Left colon (tissue), 2 donors: Measurements from ENCODE around the gene HLA-DMB. TPM values are rescaled to one million over a fixed set of nuclear protein-coding genes. Genes with fewer than 3 reads are reported as not detected.

Source experiments
- ATAC-seq: fragments of 200-7000 bp; cut with Tn5 transposase; one replicate; pipeline ENCODE4 v1.9.1; 2020; ENCODE audit warnings: mild to moderate bottlenecking, moderate library complexity
- DNase-seq, 2 donors: peaks; one replicate each; pipeline ENCODE4 v3.0.0-alpha.2; 2020
- intact Hi-C, 2 donors: fragments of 100-400 bp; cut with DNase I in 1 of 2; cut with micrococcal nuclease in 1 of 2; formaldehyde crosslinking; loops; one replicate each; pipeline versions ENCODE4 v1.11.2 to v1.14.0; 2022; cut with DNase I, micrococcal nuclease
- total RNA-seq, 2 donors: library from RNA; stranded (reverse); fragmentation: NEBNext Ultra II Directional; extraction: Animal tissue kit (Norgen Biotek cat#: 25700); gene quantifications; one replicate each; pipeline ENCODE4 v1.2.1, GENCODE V29; 2021
- donor health status: DM: no; HTN: no; CAD: no.
- donor health status: DM: yes; HTN: yes; CAD: no.

The HLA-DMB gene
- total RNA-seq, 2 donors from 2014 or later = 4.0 to 21.3 TPM

DNA sequence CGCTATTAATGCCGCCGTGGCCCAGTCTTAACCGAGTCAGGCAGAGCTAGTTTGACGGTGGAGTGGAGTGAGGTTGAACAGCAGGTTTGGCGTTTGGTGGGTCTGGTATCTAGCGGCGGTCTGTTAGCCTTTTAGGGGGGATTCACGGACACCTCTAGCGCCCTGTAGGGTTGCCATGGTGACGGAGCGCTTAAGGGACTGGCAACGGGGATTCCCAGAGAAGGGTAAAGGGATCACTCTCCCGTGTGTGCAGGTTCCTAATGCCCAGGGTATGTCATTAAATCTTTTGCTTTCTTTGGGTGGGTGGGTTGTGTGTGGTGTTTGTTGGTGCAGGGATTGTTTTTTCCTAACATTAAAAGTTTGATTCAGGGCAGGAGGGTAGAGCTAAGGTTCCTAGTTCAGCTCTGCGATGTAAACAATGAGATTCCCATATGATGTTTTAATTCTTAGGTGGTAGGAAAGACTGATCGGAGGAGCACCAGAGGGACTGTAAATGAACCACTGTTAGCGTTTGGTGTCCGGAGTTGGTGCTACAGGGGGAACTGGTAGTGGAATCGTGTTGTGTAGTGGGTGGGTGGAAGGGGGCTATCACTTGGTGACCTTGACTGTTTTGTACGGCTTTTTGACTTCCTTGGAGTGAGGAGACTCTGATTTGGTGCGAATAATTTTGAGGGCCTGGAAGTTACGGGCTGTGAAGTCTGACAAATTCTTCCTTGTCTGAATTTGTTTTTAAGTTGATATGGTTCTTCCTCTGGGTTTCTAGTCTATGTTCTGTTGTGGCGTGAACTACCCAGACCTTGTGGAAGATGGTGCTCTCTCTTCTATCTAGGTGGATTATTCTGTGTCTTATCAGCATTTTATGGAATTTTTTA lies 32.6 kb upstream of the HLA-DMB start:
- DNase-seq (peak; percentile 55 to 56), ATAC-seq (no peak)
- intact Hi-C loops = no loop called here

DNA sequence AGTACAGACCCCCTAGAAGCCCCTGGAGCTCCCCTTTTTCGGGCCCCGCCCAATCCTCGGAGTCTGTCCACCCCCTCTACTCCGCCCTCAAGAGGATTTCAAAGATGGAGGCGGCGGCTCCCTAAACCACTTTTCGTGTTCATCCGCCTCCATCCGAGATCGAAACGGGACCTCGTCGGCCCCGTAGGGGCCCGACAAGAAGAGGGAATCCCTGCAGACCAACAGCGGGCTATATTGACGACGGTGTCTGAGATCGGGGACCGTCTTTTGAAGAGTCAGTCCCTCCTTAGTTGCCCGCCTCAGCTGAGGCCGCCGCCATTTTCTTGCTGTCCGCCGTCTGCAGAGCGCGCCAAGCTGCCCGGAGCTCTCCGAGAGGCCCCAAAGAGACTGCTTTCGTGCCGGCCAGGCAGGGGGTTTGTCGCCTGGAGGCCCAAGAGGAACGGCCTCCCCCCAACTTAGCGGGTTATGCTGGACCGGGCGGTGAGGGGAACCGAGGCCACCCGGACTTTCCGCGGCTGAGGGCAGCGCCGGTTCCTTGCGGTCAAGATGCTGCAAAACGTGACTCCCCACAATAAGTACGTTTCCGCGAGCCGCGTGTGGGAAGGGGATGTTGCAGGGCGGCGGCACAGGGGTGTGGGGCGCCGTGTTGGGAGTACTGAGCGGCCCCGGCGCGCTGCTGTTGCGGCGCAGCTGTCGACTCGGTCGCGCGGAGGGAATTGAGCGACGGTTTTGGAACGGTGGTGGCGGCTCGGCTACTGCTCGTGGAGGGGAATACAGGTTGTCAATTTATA lies 31.7 kb upstream of the HLA-DMB start:
- ATAC-seq (peak; percentile 4), DNase-seq (peak; percentile 46 to 66)
- intact Hi-C loops = no loop called here

DNA sequence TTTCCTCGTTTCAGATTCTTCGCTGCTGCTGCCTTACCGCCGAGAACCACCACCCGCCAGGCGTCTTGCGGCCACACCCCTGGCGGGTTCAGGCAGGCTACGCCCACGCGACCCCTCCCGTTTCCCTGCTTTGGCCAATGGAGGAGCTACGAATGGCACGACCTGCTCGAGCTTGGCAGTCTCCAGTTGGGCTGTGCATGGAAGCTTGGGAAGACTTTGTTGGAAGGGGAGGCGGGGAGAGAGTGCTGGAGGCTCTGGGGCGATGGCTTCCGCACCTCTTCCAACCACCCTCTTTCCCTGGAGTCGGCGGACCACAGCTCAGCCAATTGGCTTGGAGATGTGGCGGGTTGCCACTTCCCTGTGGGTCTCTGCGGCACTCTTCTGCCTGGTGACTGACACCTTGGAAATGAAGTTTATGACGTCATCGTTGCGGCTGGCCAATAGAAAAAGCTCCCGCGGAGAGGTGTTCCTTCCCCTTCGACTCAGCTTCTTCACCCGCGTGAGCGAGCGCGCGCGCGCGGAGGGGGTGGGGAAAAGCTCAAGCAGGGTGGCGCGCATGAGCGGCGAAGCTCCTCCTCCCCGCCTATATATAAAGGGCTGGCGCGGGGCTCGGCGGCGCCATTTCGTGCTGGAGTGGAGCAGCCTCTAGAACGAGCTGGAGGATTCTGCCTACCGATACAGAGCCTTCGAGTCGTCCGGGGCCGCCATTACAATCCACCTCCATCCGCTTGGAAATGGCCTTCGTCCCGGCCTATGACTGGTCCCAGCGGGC lies 30.9 kb upstream of the HLA-DMB start:
- ATAC-seq (peak; percentile 53), DNase-seq (peak; percentile 99)
- intact Hi-C loops = no loop called here

DNA sequence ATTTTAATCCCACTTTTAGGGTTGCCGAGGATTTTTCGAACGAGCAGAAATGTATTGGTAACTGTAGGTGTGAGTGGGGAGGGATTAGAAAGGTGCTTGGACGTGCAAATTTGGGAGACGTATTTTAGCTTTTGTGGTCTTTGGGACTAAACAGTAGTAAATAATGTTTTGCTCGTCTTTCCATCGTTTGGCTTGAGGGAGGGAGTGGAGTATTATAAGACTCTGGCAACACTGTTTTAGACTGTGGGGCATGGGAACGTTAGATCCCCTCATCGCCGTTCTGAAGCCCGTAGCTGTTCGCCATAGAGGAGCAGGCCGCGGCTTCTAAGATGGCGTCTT lies 30.4 kb upstream of the HLA-DMB start:
- DNase-seq (no peak), ATAC-seq (no peak)
- intact Hi-C loops = no loop called here

DNA sequence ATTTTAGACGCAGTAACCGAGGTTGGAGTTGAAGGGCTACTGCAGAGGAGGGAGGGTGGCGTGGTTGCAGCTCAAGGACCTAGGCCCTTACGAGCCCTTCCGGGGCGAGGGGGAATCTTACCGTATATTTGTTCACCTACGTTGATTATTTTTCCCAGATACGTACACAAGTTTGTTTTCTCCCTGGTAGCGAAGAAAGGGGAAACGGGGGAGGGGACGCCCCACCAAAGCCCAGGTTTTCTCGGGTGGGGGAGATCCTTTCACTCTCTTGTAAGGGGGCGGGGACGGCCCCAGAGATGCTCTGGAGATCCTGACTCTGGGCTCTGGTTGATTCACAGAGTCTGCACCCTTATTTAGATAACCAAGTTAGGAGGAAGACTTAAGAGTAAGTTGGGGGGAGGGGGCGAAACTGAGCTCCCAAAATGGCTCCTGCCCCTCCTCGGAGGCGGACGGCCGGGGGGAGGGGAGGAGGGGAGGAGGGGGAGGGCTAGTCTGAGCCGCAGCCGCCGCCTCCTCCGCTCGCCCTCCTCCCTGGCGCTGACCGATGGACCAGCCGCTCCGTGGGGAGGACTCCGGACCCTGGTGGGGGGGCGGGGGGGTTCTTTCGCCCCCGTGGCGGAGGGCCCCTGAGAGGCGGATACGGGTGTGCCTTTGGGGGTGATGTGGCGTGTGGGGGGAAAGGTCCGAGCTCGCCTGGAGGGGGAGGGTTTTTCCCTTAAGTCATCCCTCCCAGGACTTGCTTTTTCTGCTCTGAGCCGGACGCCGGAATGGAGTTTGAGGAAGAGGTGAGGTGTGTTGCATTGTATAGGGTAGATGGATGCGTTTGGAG lies 29.8 kb upstream of the HLA-DMB start:
- intact Hi-C loops = no loop called here
- DNase-seq = peak; percentile 89 to 93
- peak; percentile 39 for ATAC-seq

DNA sequence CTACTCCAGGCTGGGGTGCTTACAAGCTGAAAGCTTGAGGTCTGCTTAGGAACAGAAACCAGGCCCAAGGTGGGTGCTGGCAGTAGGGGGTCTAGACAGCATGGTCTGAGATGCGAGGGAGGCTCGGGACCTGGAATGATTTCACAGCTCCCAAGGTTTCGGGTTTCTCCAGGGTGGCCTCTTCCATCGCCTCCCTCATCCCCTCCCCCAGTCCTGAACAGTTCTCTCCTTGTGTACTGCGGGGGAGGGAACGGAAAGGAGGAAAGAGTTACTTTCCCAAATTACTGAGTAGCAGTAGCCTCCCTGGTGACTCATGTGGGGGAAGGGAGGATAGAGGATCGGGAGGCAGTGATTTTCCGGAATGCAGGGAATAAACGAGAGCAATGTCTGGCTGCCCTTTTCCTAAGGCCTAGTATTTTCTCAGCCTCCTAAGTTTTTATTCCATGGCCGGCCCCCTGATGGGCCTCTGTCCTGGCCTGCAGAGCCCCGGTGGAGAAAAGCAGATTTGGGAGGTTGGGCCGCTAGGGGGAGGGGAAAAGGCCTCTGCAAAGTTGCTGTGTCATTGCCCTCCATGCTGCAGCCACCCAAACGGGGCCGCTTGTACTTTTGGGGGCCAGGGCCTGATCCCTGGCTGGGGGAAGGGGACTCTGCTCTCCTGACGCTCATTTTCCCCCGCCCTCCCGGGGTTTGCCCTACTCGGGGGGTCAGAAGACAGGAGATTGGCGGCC lies 29.0 kb upstream of the HLA-DMB start:
- DNase-seq (peak; percentile 77 to 81), ATAC-seq (peak; percentile 7)
- intact Hi-C loops = no loop called here

DNA sequence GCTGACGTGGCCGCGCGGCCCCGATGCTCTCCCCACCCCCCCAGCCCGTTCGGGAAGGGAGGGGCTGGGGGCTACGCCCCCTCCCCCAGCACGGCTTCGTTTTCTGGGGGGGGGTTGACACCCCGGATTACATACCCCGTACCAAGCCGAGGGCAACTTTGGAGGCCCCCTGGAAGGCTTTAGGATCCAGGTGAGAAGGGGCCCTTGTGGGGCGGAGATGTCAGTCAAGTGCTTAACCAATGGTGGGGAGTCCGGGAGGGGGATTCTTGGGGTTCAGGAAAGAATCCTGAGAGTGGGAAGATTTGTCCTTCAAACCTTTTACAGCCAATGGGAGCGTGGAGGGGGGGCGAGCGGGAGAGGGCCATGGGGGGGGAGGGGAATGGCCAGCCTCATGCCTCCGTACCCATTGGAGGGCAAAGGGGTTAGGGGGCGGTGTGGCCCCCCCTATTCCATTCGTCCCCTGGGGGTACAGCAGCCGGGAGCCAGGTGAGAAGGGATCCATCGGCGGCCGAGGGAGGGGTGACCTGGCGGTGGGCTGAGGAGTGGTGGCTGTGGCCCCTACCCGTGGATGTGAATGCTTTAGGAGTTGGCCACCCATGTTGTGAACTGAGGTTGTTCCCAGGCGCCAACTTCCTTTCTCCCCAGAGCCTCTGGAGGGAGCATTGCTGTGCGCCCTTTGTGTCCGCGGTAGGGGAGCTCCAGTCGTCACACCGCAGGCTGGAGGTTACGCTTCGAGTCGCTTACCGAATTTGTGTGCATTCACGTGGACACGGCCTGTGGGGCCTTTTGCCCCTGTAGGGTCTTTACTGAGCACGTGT lies 28.2 kb upstream of the HLA-DMB start:
- DNase-seq (peak; percentile 70 to 72), ATAC-seq (no peak)
- intact Hi-C loops = no loop called here

DNA sequence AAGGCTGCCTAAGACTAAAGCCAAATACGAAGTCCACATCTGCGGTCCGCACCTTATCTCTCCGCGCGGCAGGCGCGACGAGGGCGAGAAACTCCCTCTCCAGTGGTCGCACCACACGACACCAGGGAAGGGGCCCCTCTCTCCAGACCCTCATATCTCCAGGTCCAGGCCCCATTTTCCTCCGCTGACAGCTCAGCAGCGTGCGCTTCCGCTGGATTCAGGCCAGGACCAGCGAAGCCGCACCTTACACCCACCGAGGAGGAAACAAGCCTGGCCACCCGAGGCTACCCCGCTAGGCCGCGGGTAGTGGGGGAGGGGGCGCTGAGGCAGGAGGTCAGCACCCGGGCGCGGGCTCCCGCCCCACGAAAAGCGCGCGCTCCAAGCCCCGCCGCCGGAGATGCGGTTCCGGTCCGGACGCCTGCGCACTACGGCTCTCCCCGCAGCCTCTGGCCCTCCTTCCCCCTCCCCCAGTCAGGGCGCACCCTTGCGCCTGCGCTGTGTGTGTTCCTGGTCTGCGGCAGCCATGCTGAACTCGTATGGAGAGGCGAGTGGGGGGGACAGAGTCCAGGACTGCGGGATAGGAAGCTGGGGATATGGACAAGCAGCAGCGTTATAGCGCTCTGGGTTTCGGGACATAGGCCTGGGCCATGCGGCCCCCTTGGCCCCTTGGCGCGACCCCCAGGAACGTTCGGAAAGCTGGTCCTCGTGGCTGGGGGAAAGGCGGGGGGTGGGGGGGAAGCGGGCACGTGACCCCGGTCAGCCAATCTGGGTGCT lies 27.5 kb upstream of the HLA-DMB start, which contains the start of gene BRD2:
Gene BRD2 (plus strand): TSS at position 502 of the 774 bp plus-strand sequence. CDS start 4,305 bp downstream, outside the sequence.
- peak; percentile 95 to 97 for DNase-seq
- intact Hi-C loops = no loop called here

DNA sequence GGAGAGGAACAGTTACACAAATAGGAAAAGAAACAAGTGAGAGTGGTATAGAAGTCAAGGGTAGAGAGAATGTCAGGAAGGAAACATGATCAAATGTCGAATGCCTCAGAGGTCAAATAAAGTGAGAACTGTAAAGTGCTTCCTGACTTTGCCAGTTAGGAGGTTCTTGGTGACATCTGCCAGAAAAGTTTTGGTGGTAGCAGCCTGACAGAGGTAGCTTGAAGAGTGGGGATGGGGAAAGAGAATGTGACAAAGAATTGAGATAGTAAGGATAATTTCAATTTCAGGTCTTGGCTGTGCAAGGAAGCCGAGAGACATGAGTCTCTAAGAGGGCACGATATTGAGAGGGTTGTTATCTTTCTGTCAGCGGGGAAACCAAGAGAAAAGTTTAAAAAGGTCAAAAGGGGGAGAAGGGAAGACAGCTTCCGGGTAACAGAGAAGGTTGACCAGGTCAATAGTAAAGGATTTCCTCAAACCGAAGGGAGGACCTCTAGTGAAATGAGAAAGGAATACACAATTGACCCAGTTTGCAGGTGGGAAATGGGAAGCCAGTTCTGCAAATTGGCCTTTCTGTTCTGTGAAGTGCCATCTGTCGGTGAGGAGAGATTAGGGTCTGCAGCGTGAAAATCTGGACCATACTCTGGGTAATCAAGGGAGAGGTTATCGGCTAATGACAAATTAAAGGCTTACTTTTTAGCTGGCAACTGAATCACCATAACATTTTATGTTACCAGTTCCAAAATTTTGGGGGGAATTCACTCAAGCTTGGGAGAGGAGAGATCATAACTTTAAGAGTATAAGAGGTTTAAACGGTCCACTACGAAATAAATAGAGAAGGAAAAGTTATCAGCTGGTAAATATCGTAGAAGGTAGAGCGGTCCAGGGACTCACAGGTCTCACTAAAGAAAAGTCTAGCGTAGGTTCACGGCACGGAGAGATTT lies 26.6 kb upstream of the HLA-DMB start:
- DNase-seq = no peak

More for the DNA sequence above, 27.5 kb upstream of the HLA-DMB start, which contains the start of gene BRD2:
- ATAC-seq = peak; percentile 61

DNA sequence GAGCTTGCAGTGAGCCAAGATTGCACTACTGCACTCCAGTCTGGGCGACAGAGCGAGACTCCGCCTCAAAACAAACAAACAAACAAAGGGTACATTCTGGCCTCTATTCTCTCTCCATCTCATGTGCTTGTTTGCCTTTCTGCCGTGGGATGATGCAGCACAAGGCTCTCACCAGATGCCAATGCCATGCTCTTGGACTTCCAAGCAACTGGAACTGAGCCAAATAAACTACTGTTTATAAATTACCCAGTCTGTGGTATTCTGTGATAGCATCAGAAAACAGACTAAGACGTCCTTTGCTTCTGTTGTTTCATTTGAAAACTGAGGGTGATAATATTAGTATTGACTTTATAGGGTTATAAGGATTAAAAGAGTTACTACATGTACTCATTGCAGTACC lies 23.9 kb upstream of the HLA-DMB start:
- DNase-seq (no peak), ATAC-seq (no peak)
- intact Hi-C loops = no loop called here

More for the DNA sequence above, 26.6 kb upstream of the HLA-DMB start:
- no peak for ATAC-seq
- intact Hi-C loops = no loop called here

DNA sequence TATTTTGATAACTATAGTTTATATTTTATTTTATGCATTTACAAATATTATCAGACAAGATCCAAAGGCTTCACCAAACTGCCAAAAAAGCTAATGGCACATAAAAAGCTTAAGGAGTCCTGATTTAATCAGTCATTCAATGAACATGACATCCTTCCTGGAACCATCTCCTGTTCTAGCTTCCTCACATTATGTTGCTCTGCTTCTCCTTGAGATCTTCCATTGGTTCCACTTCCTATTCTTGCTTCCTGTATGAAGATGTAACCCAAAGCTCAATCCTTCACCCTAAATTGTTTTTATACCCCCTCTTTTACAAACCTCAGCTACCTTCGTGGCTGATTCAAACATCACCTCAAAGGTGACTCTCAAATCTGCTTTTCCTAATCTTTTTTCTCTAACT lies 23.0 kb upstream of the HLA-DMB start:
- ATAC-seq (no peak), DNase-seq (no peak)
- intact Hi-C loops = no loop called here

DNA sequence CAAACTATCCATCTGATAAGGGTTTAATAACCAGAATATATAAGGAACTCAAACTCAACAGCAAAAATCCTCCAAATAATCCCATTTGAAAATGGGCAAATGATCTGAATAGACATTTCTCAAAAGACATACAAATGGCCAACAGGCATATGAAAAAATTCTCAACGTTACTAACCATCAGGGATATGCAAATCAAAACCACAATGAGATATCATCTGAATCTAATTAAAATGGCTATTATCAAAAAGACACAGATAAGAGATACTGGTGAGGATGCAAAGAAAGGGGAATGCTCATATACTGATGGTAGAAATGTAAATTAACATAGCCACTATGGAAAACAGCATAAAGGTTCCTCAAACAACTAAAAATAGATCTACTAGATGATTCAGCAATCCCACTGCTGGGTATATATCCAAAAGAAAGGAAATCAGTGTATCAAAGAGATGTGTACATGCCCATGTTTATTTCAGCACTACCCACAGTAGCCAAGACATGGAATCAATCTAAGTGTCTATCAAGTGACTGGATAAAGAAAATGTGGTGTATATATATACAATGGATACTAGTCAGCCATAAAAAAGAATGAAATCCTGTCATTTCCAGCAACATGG lies 21.5 kb upstream of the HLA-DMB start:
- DNase-seq (no peak), ATAC-seq (no peak)
- intact Hi-C loops = no loop called here

DNA sequence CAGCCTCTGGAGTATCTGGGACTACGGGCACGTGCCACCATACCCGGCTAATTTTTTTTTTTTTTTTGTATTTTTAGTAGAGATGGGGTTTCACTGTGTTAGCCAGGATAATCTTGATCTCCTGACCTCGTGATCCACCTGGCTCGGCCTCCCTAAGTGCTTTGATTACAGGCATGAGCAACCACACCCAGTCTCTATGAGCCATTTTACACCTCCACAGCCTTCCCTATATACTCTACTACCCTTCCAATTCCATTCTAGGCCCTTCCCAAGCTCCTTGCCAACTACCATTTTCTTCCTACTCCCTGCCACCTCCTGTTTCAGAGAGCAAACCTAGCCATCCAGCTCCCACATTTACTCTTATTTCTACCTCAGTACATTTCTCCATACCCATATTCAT lies 19.7 kb upstream of the HLA-DMB start:
- DNase-seq = no peak
- peak; percentile 84 for ATAC-seq
- intact Hi-C loops = no loop called here

DNA sequence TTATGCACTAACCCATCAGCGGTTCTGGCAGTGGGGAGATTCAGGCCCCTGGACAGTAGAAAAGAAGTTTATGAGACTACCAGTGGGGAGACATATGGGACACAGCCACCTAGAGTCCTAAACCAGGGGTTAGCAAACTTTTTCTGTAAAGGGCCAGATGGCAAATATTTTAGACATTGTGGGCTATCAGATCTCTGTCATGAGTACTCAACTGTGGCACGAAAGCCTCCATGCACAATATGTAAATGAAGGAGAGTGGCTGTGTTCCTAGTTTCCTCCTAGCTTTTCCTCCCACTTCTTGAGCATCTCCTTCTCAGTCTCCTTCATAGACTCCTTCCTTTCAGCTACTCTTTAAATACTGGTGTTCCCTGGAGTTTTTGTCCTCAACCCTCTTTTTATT lies 15.3 kb upstream of the HLA-DMB start:
- DNase-seq (no peak), ATAC-seq (no peak)
- intact Hi-C loops = no loop called here
